OCI-LY3 (cell line): Measurements from ENCODE around the gene TET1.

Experiments used
- H2AFZ ChIP-seq: fragments of 200-600, 300-600 bp; shearing (Covaris generic); 2 replicates; pipeline ENCODE4 v1.6.0; 2014; ENCODE audit warnings: antibody characterized with exemption, low read depth, low read length
- H3K27ac ChIP-seq: fragments of 200-600, 300-600 bp; sonication (generic); 2 replicates; pipeline ENCODE4 v1.5.1; 2014; ENCODE audit warnings: mild to moderate bottlenecking, low read length, moderate library complexity, mixed read lengths
- H3K27me3 ChIP-seq: fragments of 200-600, 300-600 bp; sonication (generic); 2 replicates; pipeline ENCODE4 v1.6.1; 2014; ENCODE audit warnings: low read depth, low read length, mixed read lengths
- H3K36me3 ChIP-seq: fragments of 200-600, 300-600 bp; sonication (generic); replicated peaks from 2 replicates; pipeline ENCODE3; 2014; ENCODE audit warnings: low read depth, low read length, mixed read lengths
- H3K4me1 ChIP-seq: fragments of 300-600, 200-600 bp; sonication (generic); 2 replicates; pipeline ENCODE4 v1.6.1; 2014; ENCODE audit warnings: low read length, mixed read lengths
- H3K4me2 ChIP-seq: fragments of 200-600, 300-600 bp; sonication (generic); 2 replicates; pipeline ENCODE4 v1.6.1; 2014; ENCODE audit warnings: low read length, mixed read lengths
- H3K4me3 ChIP-seq: fragments of 300-600, 200-600 bp; sonication (generic); 2 replicates; pipeline ENCODE4 v1.5.1; 2014; ENCODE audit warnings: antibody characterized with exemption, mild to moderate bottlenecking, low read length, moderate library complexity
- H3K79me2 ChIP-seq: fragments of 300-600, 200-600 bp; shearing (Covaris generic); 2 replicates; pipeline ENCODE4 v1.6.1; 2014; ENCODE audit warnings: mild to moderate bottlenecking, low read length, mixed read lengths
- H3K9ac ChIP-seq: fragments of 300-600, 200-600 bp; shearing (Covaris generic); 2 replicates; pipeline ENCODE4 v1.6.0; 2014; ENCODE audit warnings: mild to moderate bottlenecking, low read length, moderate library complexity
- H3K9me3 ChIP-seq: fragments of 200-600, 300-600 bp; shearing (Covaris generic); 2 replicates; pipeline ENCODE4 v1.6.1; 2014; ENCODE audit warnings: low read length, mixed read lengths; ENCODE audit not compliant: insufficient read depth
- H4K20me1 ChIP-seq: fragments of 200-600, 300-600 bp; sonication (generic); 2 replicates; pipeline ENCODE4 v1.6.1; 2016; ENCODE audit warnings: low read length, mixed read lengths; ENCODE audit not compliant: insufficient read depth
- EZH2phosphoT487 ChIP-seq: fragments of 200-600 bp; shearing (Covaris generic); IDR thresholded peaks from 2 replicates; pipeline ENCODE4 v1.6.1; 2018; ENCODE audit warnings: antibody characterized with exemption, mixed run types, low read depth
- TF ChIP-seq, protein P1 (sequence below): fragments of 200-600, 300-600 bp; sonication (generic); IDR thresholded peaks from 2 replicates; pipeline ENCODE4 v1.5.1; 2014; ENCODE audit warnings: antibody characterized with exemption, low read length, low read depth

TET1 gene

DNA sequence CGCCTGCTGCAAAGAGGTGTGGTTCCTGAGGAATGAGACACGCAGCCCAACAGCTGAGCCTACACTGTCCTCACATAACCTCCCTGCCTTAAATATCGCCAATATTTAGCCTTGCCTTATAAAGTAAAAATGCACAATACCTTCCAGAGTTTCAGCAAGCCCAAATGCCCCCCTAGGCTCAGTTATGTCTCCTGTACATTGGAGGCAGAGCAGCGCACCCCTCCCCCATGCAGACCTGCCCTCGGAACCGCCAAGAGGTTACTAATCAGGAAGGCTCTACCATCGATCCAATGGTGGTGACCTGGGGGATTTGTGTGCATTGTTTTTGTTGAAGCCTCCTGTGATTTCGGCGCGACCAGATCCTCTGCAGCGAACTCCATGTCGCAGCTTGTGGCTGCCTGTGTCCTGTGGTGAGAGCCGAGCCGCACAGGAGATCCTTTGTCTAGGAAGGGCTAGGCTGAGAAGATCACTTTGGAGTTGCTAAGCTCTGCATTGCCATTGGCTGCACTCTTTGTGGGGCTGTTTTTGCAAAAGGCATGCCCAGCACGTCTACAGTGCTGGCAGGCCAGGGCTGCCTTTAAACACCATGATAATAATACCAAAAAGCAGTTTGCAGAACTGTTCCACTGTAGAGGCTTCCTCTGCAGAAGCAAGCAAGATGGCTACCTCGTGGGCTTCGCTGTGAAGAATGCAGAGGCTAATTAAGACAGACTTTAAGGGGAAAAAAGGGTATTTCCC lies 40.1 kb downstream of the TET1 start:
- Histone ChIP-seq H3K36me3 (no peaks in the 10 kb centered on the region), H3K9ac (peak overlapping the region; percentile 68), H2AFZ (peak overlapping the region; percentile 95), H3K79me2 (no peaks in the 10 kb centered on the region), H3K27ac (peak overlapping the region; percentile 65), H3K4me3 (peak overlapping the region; percentile 80), H3K4me1 (peaks cover 24% of the 10 kb centered on the region), H3K9me3 (no peaks in the 10 kb centered on the region), H3K27me3 (no peaks in the 10 kb centered on the region), H3K4me2 (peak overlapping the region; percentile 73), H4K20me1 (no peaks in the 10 kb centered on the region)
- TF ChIP-seq EZH2phosphoT487: no peak
- TF ChIP-seq, protein P1, sequence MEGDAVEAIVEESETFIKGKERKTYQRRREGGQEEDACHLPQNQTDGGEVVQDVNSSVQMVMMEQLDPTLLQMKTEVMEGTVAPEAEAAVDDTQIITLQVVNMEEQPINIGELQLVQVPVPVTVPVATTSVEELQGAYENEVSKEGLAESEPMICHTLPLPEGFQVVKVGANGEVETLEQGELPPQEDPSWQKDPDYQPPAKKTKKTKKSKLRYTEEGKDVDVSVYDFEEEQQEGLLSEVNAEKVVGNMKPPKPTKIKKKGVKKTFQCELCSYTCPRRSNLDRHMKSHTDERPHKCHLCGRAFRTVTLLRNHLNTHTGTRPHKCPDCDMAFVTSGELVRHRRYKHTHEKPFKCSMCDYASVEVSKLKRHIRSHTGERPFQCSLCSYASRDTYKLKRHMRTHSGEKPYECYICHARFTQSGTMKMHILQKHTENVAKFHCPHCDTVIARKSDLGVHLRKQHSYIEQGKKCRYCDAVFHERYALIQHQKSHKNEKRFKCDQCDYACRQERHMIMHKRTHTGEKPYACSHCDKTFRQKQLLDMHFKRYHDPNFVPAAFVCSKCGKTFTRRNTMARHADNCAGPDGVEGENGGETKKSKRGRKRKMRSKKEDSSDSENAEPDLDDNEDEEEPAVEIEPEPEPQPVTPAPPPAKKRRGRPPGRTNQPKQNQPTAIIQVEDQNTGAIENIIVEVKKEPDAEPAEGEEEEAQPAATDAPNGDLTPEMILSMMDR: no peak

DNA sequence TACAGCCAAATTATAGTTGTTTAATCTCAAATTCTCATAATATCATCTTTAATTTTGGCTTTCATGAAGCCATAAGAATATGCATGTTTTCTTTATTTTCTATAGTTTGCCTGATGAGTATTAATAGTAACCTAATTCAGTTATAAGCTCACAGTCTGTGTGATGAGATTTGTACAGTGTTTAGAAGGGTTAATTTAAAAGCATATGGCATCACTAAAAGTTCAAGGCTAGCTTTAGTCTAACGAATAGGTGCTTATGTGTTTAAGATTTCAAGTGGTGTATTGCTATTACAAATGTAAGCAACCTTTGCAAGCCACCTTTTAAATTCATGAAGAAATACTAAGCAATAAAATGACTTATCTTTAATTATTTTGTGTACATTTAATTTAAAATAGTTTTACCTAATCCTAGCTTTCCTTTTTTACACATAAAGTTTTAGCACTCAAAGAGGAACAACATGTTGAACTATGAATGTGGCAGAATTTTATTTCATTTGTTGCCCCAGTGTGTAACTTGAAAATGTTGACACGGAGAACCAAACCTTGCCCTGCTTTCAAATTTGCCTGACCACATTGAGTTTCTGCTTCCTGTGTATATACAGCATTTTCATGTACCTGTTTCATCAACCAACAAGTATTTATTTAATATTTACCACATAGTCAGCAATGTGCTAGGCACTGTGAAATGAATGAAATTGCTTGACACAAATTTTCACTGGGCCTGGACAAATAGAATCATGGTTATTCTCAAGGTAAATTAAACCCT lies 41.5 kb downstream of the TET1 start:
- Histone ChIP-seq H3K9me3 (no peaks in the 10 kb centered on the region), H3K27ac (no peak overlapping the region), H3K4me2 (peak overlapping the region; percentile 73), H3K4me1 (peaks cover 24% of the 10 kb centered on the region), H3K79me2 (no peaks in the 10 kb centered on the region), H3K4me3 (peak overlapping the region; percentile 80), H2AFZ (peak overlapping the region; percentile 95; the same call in 1 of the 2 replicates), H3K36me3 (no peaks in the 10 kb centered on the region), H4K20me1 (no peaks in the 10 kb centered on the region), H3K27me3 (no peaks in the 10 kb centered on the region), H3K9ac (peak overlapping the region; percentile 68; the same call in 1 of the 2 replicates)
- TF ChIP-seq EZH2phosphoT487: no peak
- TF ChIP-seq, protein P1: no peak

DNA sequence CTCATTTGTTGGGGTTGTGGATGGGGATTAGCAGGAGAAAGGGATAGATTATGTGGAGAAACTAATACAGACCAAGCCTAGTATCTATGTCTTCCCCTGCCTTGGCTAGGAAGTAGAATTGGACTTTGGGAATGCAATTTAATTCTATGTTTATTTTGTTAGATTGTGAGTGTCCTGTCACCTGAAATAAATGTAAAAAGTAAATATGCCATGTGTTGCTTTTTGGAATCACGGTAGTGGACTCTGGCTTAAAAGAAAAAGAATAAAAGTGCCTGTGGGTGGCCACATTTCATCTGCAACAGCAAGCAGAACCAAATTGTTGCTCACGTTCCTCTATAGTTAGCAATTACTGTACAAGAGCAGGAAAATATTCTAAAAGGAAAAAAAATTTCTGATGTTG lies 42.3 kb downstream of the TET1 start:
- Histone ChIP-seq H3K27me3 (no peaks in the 10 kb centered on the region), H3K27ac (no peak overlapping the region), H3K9ac (no peak overlapping the region), H3K4me3 (no peak overlapping the region), H3K36me3 (no peaks in the 10 kb centered on the region), H4K20me1 (no peaks in the 10 kb centered on the region), H3K4me1 (peaks cover 24% of the 10 kb centered on the region), H2AFZ (no peak overlapping the region), H3K4me2 (no peak overlapping the region), H3K79me2 (no peaks in the 10 kb centered on the region), H3K9me3 (no peaks in the 10 kb centered on the region)
- TF ChIP-seq EZH2phosphoT487: no peak
- TF ChIP-seq, protein P1: no peak

DNA sequence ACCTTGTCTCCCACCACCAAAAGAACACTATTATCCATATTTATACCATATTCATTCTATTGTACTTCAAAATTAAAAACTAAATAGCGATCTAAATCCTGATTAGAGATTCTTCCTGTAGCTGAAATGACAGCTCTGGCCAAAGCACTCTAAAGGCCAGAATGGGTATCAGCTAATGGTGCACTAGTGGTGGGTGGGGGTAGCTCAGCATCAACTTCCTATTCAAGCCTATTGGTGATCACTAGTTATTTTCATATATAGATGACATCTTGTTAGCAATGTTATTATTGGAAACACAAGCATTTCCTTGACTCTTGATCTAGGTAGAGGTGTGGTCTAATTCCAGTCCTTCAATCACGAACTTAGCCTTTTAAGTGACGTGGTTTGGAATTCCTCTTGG lies 43.6 kb downstream of the TET1 start:
- TF ChIP-seq, protein P1: no peak
- no peak for TF ChIP-seq EZH2phosphoT487
- H3K9ac ChIP-seq: no peak overlapping the region
- no peaks in the 10 kb centered on the region for H4K20me1 ChIP-seq
- no peak overlapping the region for H3K4me2 ChIP-seq
- no peak overlapping the region for H3K27ac ChIP-seq
- H3K4me1 ChIP-seq: peaks cover 24% of the 10 kb centered on the region
- H3K36me3 ChIP-seq: no peaks in the 10 kb centered on the region
- H3K27me3 ChIP-seq: no peaks in the 10 kb centered on the region
- no peaks in the 10 kb centered on the region for H3K79me2 ChIP-seq
- H3K9me3 ChIP-seq: no peaks in the 10 kb centered on the region
- no peak overlapping the region for H2AFZ ChIP-seq
- no peak overlapping the region for H3K4me3 ChIP-seq
